ENCODE measurements around the gene GRIK4.

GRIK4 gene

DNA sequence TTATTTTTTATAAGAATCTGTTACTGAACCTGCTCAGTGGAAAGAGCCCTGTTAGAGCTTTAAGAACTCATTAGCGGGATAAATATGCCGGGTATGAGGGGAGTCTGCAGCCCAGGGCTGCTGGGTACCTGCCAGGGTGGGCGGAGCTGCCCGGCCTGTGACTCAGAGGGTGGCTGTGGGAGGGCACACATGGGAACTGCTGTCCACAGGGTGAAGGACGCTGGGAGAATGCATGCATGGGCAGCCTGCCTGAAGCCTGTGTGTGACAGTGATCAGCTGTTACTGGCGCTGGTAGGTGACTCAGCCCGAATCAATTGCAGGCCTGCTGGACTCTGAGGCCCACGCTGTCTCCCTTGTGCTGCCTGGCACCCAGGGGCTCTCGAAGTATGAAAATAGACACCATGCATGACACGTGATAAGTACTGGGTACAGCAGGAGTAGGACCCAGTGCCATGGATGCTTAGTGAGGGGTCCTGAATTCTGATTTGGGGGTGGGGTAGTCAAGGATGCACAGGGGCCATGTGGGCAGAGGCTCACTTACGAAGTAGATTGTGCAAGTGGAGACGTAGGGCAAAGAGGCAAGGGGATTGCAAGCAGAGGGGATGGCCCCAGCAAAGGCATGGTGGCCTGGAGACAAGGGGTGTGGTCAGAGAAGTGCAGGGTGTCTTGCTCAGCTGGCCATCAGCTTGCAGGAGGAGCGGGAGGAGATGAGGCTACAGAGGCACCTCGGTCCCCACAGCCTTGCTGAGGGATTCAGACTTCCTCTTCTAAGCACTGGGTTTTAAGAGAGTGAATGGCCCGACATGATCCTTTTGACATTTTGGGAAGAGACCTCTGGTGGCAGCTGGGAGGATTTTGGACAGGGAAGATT is 36.5 kb downstream of the GRIK4 start:
- H3K9me3 ChIP-seq (ENCODE audit: control insufficient read depth in 2 of 2, low read length in 2 of 2): no peaks in the 10 kb centered on the region
- no peak overlapping the region for H3K9ac ChIP-seq (ENCODE audit: low read depth in 1 of 2, low read length in 2 of 2)
- H3K36me3 ChIP-seq (ENCODE audit: control insufficient read depth in 2 of 2, insufficient read depth in 2 of 2, low read length in 2 of 2): no peaks in the 10 kb centered on the region
- no peak overlapping the region for H3K27ac ChIP-seq (ENCODE audit: low read depth in 2 of 2, low read length in 2 of 2)
- H3K27me3 ChIP-seq (ENCODE audit: control insufficient read depth in 2 of 2, insufficient read depth in 2 of 2, low read length in 2 of 2): peaks cover 5 to 16% of the 10 kb centered on the region in 2 donors
- H3K4me3 ChIP-seq (ENCODE audit: low read length in 2 of 2): no peak overlapping the region
- H3K4me1 ChIP-seq (ENCODE audit: control insufficient read depth in 2 of 2, insufficient read depth in 2 of 2, low read length in 2 of 2): no peaks in the 10 kb centered on the region

DNA sequence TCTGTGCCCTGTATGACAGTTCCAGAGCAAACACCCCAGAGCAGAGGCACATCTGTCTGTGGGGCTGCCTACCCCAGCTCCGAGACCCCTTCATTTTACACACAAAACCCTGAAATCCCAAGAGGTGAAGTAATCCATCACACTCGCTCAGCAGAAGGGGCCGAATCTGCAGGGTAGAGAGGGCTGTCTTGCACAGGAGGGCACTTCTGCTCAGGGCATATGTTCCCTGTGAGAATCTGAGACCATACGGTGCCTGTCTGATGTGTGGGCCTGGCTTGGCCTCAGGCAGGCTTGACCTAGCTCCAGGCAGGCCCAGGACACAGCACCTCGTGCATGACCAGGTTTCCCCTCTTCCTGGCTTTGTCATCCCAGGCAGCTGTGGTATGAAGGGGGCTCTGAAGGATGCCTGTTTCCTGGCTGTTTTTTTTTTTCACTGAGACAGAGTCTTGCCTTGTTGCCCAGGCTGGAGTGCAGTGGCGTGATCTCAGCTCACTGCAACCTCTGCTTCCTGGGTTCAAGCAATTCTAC is 37.2 kb downstream of the GRIK4 start:
- no peak overlapping the region for H3K27ac ChIP-seq (ENCODE audit: low read depth in 2 of 2, low read length in 2 of 2)

DNA sequence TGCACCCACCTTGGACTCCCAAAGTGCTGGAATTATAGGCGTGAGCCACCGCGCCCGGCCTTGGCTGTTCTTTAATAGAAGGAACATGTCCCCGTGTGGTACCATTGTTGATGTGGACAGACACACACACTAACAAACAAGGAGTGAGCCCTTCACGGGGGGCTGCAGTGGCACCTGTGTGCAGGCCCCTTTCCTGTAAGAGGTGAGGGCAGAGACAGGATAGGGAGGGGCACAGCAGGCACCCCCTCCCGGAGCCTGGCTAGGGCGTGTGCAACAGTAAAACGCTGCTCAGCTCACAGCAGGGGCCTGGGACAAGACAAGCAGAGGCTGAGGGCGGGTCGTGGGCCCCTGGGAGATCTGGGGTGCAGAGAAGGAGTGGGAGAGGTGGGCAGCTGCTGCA is 37.8 kb downstream of the GRIK4 start:
- no peak overlapping the region for H3K9ac ChIP-seq (ENCODE audit: low read depth in 1 of 2, low read length in 2 of 2)
- no peaks in the 10 kb centered on the region for H3K4me1 ChIP-seq (ENCODE audit: control insufficient read depth in 2 of 2, insufficient read depth in 2 of 2, low read length in 2 of 2)
- no peak overlapping the region for H3K4me3 ChIP-seq (ENCODE audit: low read length in 2 of 2)
- no peaks in the 10 kb centered on the region for H3K9me3 ChIP-seq (ENCODE audit: control insufficient read depth in 2 of 2, low read length in 2 of 2)
- no peak overlapping the region for H3K27ac ChIP-seq (ENCODE audit: low read depth in 2 of 2, low read length in 2 of 2)
- peaks cover 7 to 16% of the 10 kb centered on the region in 2 donors for H3K27me3 ChIP-seq (ENCODE audit: control insufficient read depth in 2 of 2, insufficient read depth in 2 of 2, low read length in 2 of 2)
- no peaks in the 10 kb centered on the region for H3K36me3 ChIP-seq (ENCODE audit: control insufficient read depth in 2 of 2, insufficient read depth in 2 of 2, low read length in 2 of 2)

More for the DNA sequence above, 37.2 kb downstream of the GRIK4 start:
- Histone ChIP-seq H3K36me3 (ENCODE audit: control insufficient read depth in 2 of 2, insufficient read depth in 2 of 2, low read length in 2 of 2) (no peaks in the 10 kb centered on the region), H3K4me3 (ENCODE audit: low read length in 2 of 2) (no peak overlapping the region), H3K27me3 (ENCODE audit: control insufficient read depth in 2 of 2, insufficient read depth in 2 of 2, low read length in 2 of 2) (peaks cover 7 to 16% of the 10 kb centered on the region in 2 donors), H3K9me3 (ENCODE audit: control insufficient read depth in 2 of 2, low read length in 2 of 2) (no peaks in the 10 kb centered on the region), H3K4me1 (ENCODE audit: control insufficient read depth in 2 of 2, insufficient read depth in 2 of 2, low read length in 2 of 2) (no peaks in the 10 kb centered on the region), H3K9ac (ENCODE audit: low read depth in 1 of 2, low read length in 2 of 2) (no peak overlapping the region)

DNA sequence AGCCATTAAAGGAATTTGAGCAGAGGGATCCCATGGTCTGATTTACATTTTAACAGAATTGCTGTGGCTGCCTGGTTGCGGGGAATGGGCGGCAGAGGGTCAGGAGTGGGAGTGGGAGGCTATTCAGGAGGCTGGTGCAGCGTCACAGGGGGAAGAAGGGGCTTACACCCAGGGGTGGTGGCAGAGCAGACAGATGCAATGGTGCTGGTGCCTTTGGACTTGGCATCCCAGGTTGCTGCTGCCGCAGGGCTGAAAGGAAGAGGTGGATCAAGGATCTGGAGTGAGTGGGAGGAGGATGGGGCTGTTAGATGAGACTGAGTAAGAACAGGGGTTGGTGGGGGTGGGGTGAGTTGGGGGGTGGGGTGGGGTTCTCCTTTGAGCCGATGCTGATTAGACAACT is 38.5 kb downstream of the GRIK4 start:
- H3K9me3 ChIP-seq (ENCODE audit: control insufficient read depth in 2 of 2, low read length in 2 of 2): no peaks in the 10 kb centered on the region
- H3K27ac ChIP-seq (ENCODE audit: low read depth in 2 of 2, low read length in 2 of 2): no peak overlapping the region
- H3K4me1 ChIP-seq (ENCODE audit: control insufficient read depth in 2 of 2, insufficient read depth in 2 of 2, low read length in 2 of 2): no peaks in the 10 kb centered on the region
- H3K36me3 ChIP-seq (ENCODE audit: control insufficient read depth in 2 of 2, insufficient read depth in 2 of 2, low read length in 2 of 2): no peaks in the 10 kb centered on the region
- H3K27me3 ChIP-seq (ENCODE audit: control insufficient read depth in 2 of 2, insufficient read depth in 2 of 2, low read length in 2 of 2): peaks cover 7 to 16% of the 10 kb centered on the region in 2 donors
- no peak overlapping the region for H3K9ac ChIP-seq (ENCODE audit: low read depth in 1 of 2, low read length in 2 of 2)
- H3K4me3 ChIP-seq (ENCODE audit: low read length in 2 of 2): no peak overlapping the region

DNA sequence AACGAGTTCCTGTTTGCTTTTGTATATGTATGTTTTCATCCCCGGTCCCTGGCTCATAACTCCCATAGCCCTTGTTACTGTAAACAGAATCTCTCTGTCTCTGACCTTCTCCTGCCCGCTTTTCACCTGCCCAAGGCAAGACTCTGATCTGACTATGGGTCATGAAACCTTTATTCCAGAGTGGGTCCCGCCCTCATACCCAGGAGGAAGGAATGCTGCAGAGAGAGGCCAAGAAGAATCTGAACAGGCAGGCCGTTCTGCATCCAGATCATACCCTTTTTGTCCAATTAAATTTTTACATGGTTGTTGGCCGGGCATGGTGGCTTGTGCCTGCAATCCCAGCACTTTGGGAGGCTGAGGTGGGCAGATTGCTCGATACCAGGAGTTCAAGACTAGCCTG is 39.6 kb downstream of the GRIK4 start:
- Histone ChIP-seq H3K27ac (ENCODE audit: low read depth in 2 of 2, low read length in 2 of 2) (no peak overlapping the region), H3K9ac (ENCODE audit: low read depth in 1 of 2, low read length in 2 of 2) (no peak overlapping the region), H3K9me3 (ENCODE audit: control insufficient read depth in 2 of 2, low read length in 2 of 2) (no peaks in the 10 kb centered on the region), H3K4me1 (ENCODE audit: control insufficient read depth in 2 of 2, insufficient read depth in 2 of 2, low read length in 2 of 2) (no peaks in the 10 kb centered on the region), H3K36me3 (ENCODE audit: control insufficient read depth in 2 of 2, insufficient read depth in 2 of 2, low read length in 2 of 2) (no peaks in the 10 kb centered on the region), H3K4me3 (ENCODE audit: low read length in 2 of 2) (no peak overlapping the region), H3K27me3 (ENCODE audit: control insufficient read depth in 2 of 2, insufficient read depth in 2 of 2, low read length in 2 of 2) (peaks cover 7 to 20% of the 10 kb centered on the region in 2 donors)

DNA sequence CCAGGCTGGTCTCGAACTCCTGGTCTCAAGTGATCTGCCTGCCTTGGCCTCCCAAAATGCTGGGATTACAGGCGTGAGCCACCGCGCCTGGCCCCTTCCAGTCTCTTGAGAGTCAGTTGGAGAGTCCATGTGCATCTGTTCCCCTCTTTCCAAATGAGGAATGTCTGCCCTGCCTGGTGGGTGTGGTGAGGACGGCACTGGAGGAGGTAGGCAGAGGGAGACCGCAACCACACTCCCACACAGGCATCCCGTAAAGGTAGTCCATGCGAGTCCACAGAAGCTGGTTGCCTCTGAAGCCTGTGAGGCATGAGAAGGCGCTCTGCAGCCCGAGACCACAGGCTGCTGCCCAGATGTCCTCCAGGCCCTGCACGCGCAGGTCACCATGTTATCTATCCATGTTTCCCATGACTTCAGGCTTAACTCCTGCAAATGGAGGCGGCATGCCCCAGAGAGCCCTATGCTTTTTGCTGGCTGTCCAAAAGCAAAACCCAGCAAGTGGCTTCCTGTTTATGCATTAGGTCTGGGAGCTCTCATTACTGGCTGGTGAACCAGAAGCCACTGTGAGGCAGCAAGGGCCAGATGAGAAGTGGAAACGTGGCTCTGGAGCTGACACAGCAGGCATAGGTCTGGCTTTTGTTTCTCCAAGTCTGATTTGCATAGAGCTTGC is 43.4 kb downstream of the GRIK4 start:
- no peaks in the 10 kb centered on the region for H3K36me3 ChIP-seq (ENCODE audit: control insufficient read depth in 2 of 2, insufficient read depth in 2 of 2, low read length in 2 of 2)
- no peak overlapping the region for H3K4me3 ChIP-seq (ENCODE audit: low read length in 2 of 2)
- H3K27ac ChIP-seq (ENCODE audit: low read depth in 2 of 2, low read length in 2 of 2): no peak overlapping the region
- H3K27me3 ChIP-seq (ENCODE audit: control insufficient read depth in 2 of 2, insufficient read depth in 2 of 2, low read length in 2 of 2): peaks cover 3 to 11% of the 10 kb centered on the region in 2 donors
- no peak overlapping the region for H3K9ac ChIP-seq (ENCODE audit: low read depth in 1 of 2, low read length in 2 of 2)
- H3K4me1 ChIP-seq (ENCODE audit: control insufficient read depth in 2 of 2, insufficient read depth in 2 of 2, low read length in 2 of 2): no peaks in the 10 kb centered on the region
- no peaks in the 10 kb centered on the region for H3K9me3 ChIP-seq (ENCODE audit: control insufficient read depth in 2 of 2, low read length in 2 of 2)

DNA sequence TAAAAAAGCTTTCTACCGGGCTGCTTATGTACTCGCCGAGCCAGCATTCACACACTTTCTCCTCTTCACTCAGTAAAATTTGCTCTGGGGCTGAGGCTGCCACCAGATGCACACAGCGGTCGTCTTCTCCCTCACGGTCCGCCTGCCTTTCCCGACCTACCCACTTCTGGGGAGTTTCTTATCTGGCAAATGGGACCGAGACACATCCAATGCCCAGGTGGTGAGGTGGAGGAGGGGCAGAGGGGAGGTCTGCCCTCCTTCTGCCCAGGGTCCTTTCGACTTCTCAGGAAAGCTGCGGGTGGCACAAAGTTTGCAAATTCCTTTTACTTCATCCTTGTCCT is 43.9 kb downstream of the GRIK4 start:
- Histone ChIP-seq H3K4me3 (ENCODE audit: low read length in 2 of 2) (no peak overlapping the region), H3K9ac (ENCODE audit: low read depth in 1 of 2, low read length in 2 of 2) (no peak overlapping the region), H3K27ac (ENCODE audit: low read depth in 2 of 2, low read length in 2 of 2) (no peak overlapping the region)

DNA sequence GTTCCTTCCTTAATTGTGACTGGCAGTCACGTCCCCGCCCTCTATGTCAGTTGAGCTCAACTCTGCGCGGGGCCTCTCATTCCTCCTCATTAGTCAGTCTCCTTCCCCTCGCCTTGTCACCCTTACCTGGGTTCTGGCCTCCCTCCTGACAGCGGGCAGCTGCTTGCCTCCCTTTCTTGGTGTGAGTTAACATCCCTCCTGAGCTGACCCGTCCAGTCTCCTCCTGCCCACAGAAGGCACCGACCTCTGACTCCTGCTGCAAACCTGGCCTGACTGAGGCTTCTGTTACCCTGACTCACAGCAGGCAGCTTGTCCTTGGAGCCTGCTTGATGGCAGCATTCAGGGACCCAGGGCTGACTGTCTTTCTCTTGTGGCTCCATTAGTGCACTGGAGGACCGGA is 45.2 kb downstream of the GRIK4 start:
- Histone ChIP-seq H3K9ac (ENCODE audit: low read depth in 1 of 2, low read length in 2 of 2) (no peak overlapping the region), H3K27me3 (ENCODE audit: control insufficient read depth in 2 of 2, insufficient read depth in 2 of 2, low read length in 2 of 2) (peaks cover 3 to 10% of the 10 kb centered on the region in 2 donors), H3K4me3 (ENCODE audit: low read length in 2 of 2) (no peak overlapping the region), H3K27ac (ENCODE audit: low read depth in 2 of 2, low read length in 2 of 2) (no peak overlapping the region), H3K36me3 (ENCODE audit: control insufficient read depth in 2 of 2, insufficient read depth in 2 of 2, low read length in 2 of 2) (no peaks in the 10 kb centered on the region), H3K9me3 (ENCODE audit: control insufficient read depth in 2 of 2, low read length in 2 of 2) (no peaks in the 10 kb centered on the region), H3K4me1 (ENCODE audit: control insufficient read depth in 2 of 2, insufficient read depth in 2 of 2, low read length in 2 of 2) (no peaks in the 10 kb centered on the region)

More for the DNA sequence above, 43.9 kb downstream of the GRIK4 start:
- no peaks in the 10 kb centered on the region for H3K9me3 ChIP-seq (ENCODE audit: control insufficient read depth in 2 of 2, low read length in 2 of 2)
- peaks cover 3 to 10% of the 10 kb centered on the region in 2 donors for H3K27me3 ChIP-seq (ENCODE audit: control insufficient read depth in 2 of 2, insufficient read depth in 2 of 2, low read length in 2 of 2)
- H3K4me1 ChIP-seq (ENCODE audit: control insufficient read depth in 2 of 2, insufficient read depth in 2 of 2, low read length in 2 of 2): no peaks in the 10 kb centered on the region
- no peaks in the 10 kb centered on the region for H3K36me3 ChIP-seq (ENCODE audit: control insufficient read depth in 2 of 2, insufficient read depth in 2 of 2, low read length in 2 of 2)

DNA sequence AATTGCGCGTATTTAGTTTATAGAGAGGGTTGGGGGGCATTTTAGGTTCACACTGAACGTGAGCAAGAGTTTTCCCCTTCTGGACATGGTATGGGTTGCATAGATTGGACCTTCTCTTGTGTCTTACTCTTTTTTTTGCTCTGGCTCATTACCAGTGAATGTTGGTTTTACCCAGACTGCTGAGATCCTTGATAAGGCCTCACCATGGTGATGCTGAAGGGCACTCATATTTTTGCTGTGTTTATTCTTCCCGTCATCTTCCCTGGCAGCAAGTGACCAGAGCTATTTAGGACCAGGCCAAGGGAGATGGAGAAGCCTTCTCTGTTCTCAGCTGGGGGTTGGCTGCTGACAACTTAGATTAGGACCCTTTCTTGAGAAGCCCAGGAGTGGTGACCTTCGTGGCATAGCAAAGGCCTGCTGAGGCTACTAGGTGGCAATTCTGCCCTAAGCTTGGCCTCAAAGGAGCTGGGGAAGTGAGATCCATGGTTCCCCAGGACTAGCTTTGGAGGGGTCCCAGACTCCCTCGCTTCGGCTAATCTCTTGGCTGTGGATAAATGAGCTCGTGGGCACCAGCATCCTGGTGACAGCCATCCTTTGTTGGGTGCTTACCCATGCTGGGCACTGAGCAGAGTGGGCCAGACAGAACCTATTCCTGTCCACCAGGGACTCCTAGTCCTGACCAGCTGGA is 47.3 kb downstream of the GRIK4 start:
- peaks cover 9 to 31% of the 10 kb centered on the region in 2 donors for H3K27me3 ChIP-seq (ENCODE audit: control insufficient read depth in 2 of 2, insufficient read depth in 2 of 2, low read length in 2 of 2)
- H3K4me3 ChIP-seq (ENCODE audit: low read length in 2 of 2): no peak overlapping the region
- no peak overlapping the region for H3K9ac ChIP-seq (ENCODE audit: low read depth in 1 of 2, low read length in 2 of 2)
- no peaks in the 10 kb centered on the region for H3K9me3 ChIP-seq (ENCODE audit: control insufficient read depth in 2 of 2, low read length in 2 of 2)
- H3K36me3 ChIP-seq (ENCODE audit: control insufficient read depth in 2 of 2, insufficient read depth in 2 of 2, low read length in 2 of 2): no peaks in the 10 kb centered on the region
- H3K27ac ChIP-seq (ENCODE audit: low read depth in 2 of 2, low read length in 2 of 2): no peak overlapping the region
- H3K4me1 ChIP-seq (ENCODE audit: control insufficient read depth in 2 of 2, insufficient read depth in 2 of 2, low read length in 2 of 2): no peaks in the 10 kb centered on the region

DNA sequence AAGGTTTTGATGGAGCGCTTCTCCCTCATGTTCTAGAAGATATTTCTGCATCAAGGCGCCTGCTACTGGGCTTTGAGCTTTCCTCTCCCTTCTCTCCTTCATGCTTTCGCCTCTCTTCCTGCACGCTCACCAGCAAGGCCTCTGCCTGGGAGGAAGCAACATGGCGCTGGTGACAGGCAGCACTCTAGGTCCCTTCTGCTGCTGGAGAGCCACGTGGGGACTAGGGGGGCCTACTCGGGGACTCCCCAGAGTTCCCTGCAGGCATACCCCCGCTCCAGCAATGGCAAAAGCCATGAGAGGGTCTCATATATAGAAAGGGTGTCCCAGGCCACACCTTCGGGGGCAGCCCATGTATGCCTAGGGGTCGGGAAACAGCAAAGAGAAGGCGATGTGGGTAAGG is 49.7 kb downstream of the GRIK4 start:
- Histone ChIP-seq H3K4me3 (ENCODE audit: low read length in 2 of 2) (no peak overlapping the region), H3K36me3 (ENCODE audit: control insufficient read depth in 2 of 2, insufficient read depth in 2 of 2, low read length in 2 of 2) (no peaks in the 10 kb centered on the region), H3K9me3 (ENCODE audit: control insufficient read depth in 2 of 2, low read length in 2 of 2) (no peaks in the 10 kb centered on the region), H3K9ac (ENCODE audit: low read depth in 1 of 2, low read length in 2 of 2) (no peak overlapping the region), H3K4me1 (ENCODE audit: control insufficient read depth in 2 of 2, insufficient read depth in 2 of 2, low read length in 2 of 2) (no peaks in the 10 kb centered on the region), H3K27me3 (ENCODE audit: control insufficient read depth in 2 of 2, insufficient read depth in 2 of 2, low read length in 2 of 2) (peaks cover 15 to 36% of the 10 kb centered on the region in 2 donors), H3K27ac (ENCODE audit: low read depth in 2 of 2, low read length in 2 of 2) (no peak overlapping the region)

Data from mucosa of rectum (tissue), 2 donors.